H9 (cell line): ENCODE data around the gene MAPT. TPM values are rescaled to one million over a fixed set of nuclear protein-coding genes. Genes with fewer than 3 reads are reported as not detected.
A peak's percentile ranks its signal among the peaks of the same experiment; 100 is the strongest.

Experiments used
- DNase-seq: peaks from one replicate; pipeline ENCODE4 v3.0.0-alpha.2; 2017
- H2AFZ ChIP-seq: one replicate; pipeline ENCODE4 v1.6.1; 2013; ENCODE audit warnings: mild to moderate bottlenecking, low read length, control low read depth, moderate library complexity
- H2AK5ac ChIP-seq: 2 replicates; pipeline ENCODE4 v1.6.1; 2013; ENCODE audit warnings: low read length, control low read depth, mixed read lengths; ENCODE audit not compliant: insufficient read length
- H2BK120ac ChIP-seq: one replicate; pipeline ENCODE4 v1.6.1; 2013; ENCODE audit warnings: low read depth, mild to moderate bottlenecking, low read length, control low read depth, inconsistent platforms; ENCODE audit not compliant: poor library complexity, severe bottlenecking
- H2BK12ac ChIP-seq: 2 replicates; pipeline ENCODE4 v1.6.1; 2013; ENCODE audit warnings: low read length, control low read depth, mixed read lengths, low read depth; ENCODE audit not compliant: insufficient read length
- H2BK15ac ChIP-seq: 2 replicates; pipeline ENCODE4 v1.6.1; 2013; ENCODE audit warnings: low read depth, low read length, control low read depth
- H2BK20ac ChIP-seq: one replicate; pipeline ENCODE4 v1.6.1; 2013; ENCODE audit warnings: low read depth, mild to moderate bottlenecking, low read length, control low read depth, inconsistent platforms; ENCODE audit not compliant: poor library complexity, severe bottlenecking
- H2BK5ac ChIP-seq: 2 replicates; pipeline ENCODE4 v1.6.1; 2013; ENCODE audit warnings: low read length, control low read depth, mixed read lengths; ENCODE audit not compliant: insufficient read length
- H3K14ac ChIP-seq: 2 replicates; pipeline ENCODE4 v1.6.1; 2013; ENCODE audit warnings: low read length, control low read depth; ENCODE audit not compliant: insufficient read depth
- H3K18ac ChIP-seq: 2 replicates; pipeline ENCODE4 v1.6.1; 2013; ENCODE audit warnings: low read depth, mild to moderate bottlenecking, mixed read lengths, low read length, control low read depth; ENCODE audit not compliant: insufficient read length
- H3K23ac ChIP-seq: 2 replicates; pipeline ENCODE4 v1.6.1; 2013; ENCODE audit warnings: low read length, control low read depth, mixed read lengths, low read depth; ENCODE audit not compliant: insufficient read length
- H3K23me2 ChIP-seq: 2 replicates; pipeline ENCODE4 v1.6.1; 2013; ENCODE audit warnings: low read depth, mild to moderate bottlenecking, mixed read lengths, low read length, control low read depth; ENCODE audit not compliant: insufficient read length, poor library complexity, severe bottlenecking
- H3K27ac ChIP-seq: 2 replicates; pipeline ENCODE4 v1.5.1; 2013; ENCODE audit warnings: low read length, control low read depth, mixed read lengths, low read depth; ENCODE audit not compliant: insufficient read length
- H3K27me3 ChIP-seq: 2 replicates; pipeline ENCODE4 v1.6.1; 2013; ENCODE audit warnings: low read length, control low read depth, inconsistent platforms; ENCODE audit not compliant: insufficient read depth
- H3K4ac ChIP-seq: 2 replicates; pipeline ENCODE4 v1.6.1; 2013; ENCODE audit warnings: low read depth, mild to moderate bottlenecking, control low read depth, inconsistent platforms, low read length, moderate library complexity
- H3K4me1 ChIP-seq: 2 replicates; pipeline ENCODE4 v1.6.1; 2013; ENCODE audit warnings: low read length, control low read depth, inconsistent platforms; ENCODE audit not compliant: insufficient read depth
- H3K4me2 ChIP-seq: 2 replicates; pipeline ENCODE4 v1.6.1; 2013; ENCODE audit warnings: low read length, control low read depth, mixed read lengths; ENCODE audit not compliant: insufficient read length, insufficient read depth
- H3K56ac ChIP-seq: 2 replicates; pipeline ENCODE4 v1.6.1; 2013; ENCODE audit warnings: low read depth, mild to moderate bottlenecking, mixed read lengths, low read length, control low read depth; ENCODE audit not compliant: insufficient read length
- H3K79me1 ChIP-seq: 2 replicates; pipeline ENCODE4 v1.6.1; 2013; ENCODE audit warnings: low read depth, mild to moderate bottlenecking, moderate library complexity, low read length, control low read depth, inconsistent platforms; ENCODE audit not compliant: insufficient read depth, poor library complexity, severe bottlenecking
- H3K79me2 ChIP-seq: 2 replicates; pipeline ENCODE4 v1.6.1; 2013; ENCODE audit warnings: low read length, control low read depth, inconsistent platforms; ENCODE audit not compliant: insufficient read depth
- H3K9ac ChIP-seq: 2 replicates; pipeline ENCODE4 v1.6.1; 2013; ENCODE audit warnings: low read length, control low read depth, mixed read lengths; ENCODE audit not compliant: insufficient read length; ENCODE audit errors: extremely low read depth
- H3K9me3 ChIP-seq: one replicate; pipeline ENCODE4 v1.6.1; 2013; ENCODE audit warnings: low read depth, low read length, inconsistent platforms; ENCODE audit not compliant: control insufficient read depth
- H3T11ph ChIP-seq: one replicate; pipeline ENCODE4 v1.6.1; 2013; ENCODE audit warnings: mild to moderate bottlenecking, low read length, control low read depth, inconsistent platforms
- H4K20me1 ChIP-seq: one replicate; pipeline ENCODE4 v1.6.1; 2013; ENCODE audit not compliant: control insufficient read depth, insufficient read length, insufficient read depth
- H4K5ac ChIP-seq: 2 replicates; pipeline ENCODE4 v1.6.1; 2013; ENCODE audit warnings: low read depth, mild to moderate bottlenecking, mixed read lengths, low read length, control low read depth; ENCODE audit not compliant: insufficient read length
- H4K8ac ChIP-seq: replicated peaks from 2 replicates; pipeline ENCODE4 v1.6.1; 2013; ENCODE audit warnings: low read length, control low read depth, mixed read lengths, low read depth; ENCODE audit not compliant: insufficient read length
- H4K91ac ChIP-seq: 2 replicates; pipeline ENCODE4 v1.6.1; 2013; ENCODE audit warnings: low read depth, mild to moderate bottlenecking, moderate library complexity, mixed read lengths, low read length, control low read depth; ENCODE audit not compliant: insufficient read length
- H3K27ac Mint-ChIP-seq, 3 experiments: 2 replicates in 2 of 3; 3 replicates in 1 of 3; pipeline ENCODE4 v1.8.0; 2020 to 2021; ENCODE audit warnings: mixed read lengths in 3 of 3, mild to moderate bottlenecking in 1 of 3, moderate library complexity in 1 of 3
- H3K27me3 Mint-ChIP-seq: 2 replicates; pipeline ENCODE4 v1.8.0; 2021; ENCODE audit warnings: low read depth, mild to moderate bottlenecking, moderate library complexity, mixed read lengths
- H3K36me3 Mint-ChIP-seq, 3 experiments: 2 replicates in 2 of 3; 3 replicates in 1 of 3; pipeline ENCODE4 v1.8.0; 2020 to 2021; ENCODE audit warnings: low read depth in 3 of 3, mixed read lengths in 3 of 3; ENCODE audit not compliant: insufficient read depth in 1 of 3
- H3K4me1 Mint-ChIP-seq, 2 experiments: 2 replicates each; pipeline ENCODE4 v1.8.0; 2020; ENCODE audit warnings: mixed read lengths in 2 of 2
- H3K4me3 Mint-ChIP-seq, 2 experiments: 2 replicates in 1 of 2; 3 replicates in 1 of 2; pipeline ENCODE4 v1.8.0; 2020 to 2021; ENCODE audit warnings: mild to moderate bottlenecking in 2 of 2, mixed read lengths in 2 of 2, moderate library complexity in 1 of 2
- H3K9me3 Mint-ChIP-seq, 2 experiments: 2 replicates in 1 of 2; 3 replicates in 1 of 2; pipeline ENCODE4 v1.8.0; 2020; ENCODE audit warnings: mild to moderate bottlenecking in 2 of 2, mixed read lengths in 2 of 2, moderate library complexity in 1 of 2
- CTCF ChIP-seq: fragments of 200-600 bp; sonication (generic); conservative IDR thresholded peaks from 3 replicates; pipeline ENCODE4 v1.8.0; 2021; ENCODE audit warnings: antibody characterized with exemption, mild to moderate bottlenecking
- WGBS: extraction: QIAGEN DNeasy Blood & Tissue Kit; methylation state at CpG from one replicate; pipeline ENCODE4 v1.1.7; 2013; ENCODE audit warnings: missing lambda C conversion rate, low lambda C conversion rate, mixed read lengths; ENCODE audit not compliant: insufficient read length; ENCODE audit errors: extremely low coverage; 5-methylcytosine and 5-hydroxymethylcytosine counted together
- total RNA-seq: library from RNA; stranded (reverse); gene quantifications from 2 replicates; pipeline ENCODE4 v1.2.1, GENCODE V29; 2021

Gene MAPT
- total RNA-seq, 1 experiment from 2014 or later = 1.6 TPM

- no peak overlapping the region for H2BK120ac ChIP-seq
- H3K18ac ChIP-seq = no peak overlapping the region
- peak; percentile 59 for TF ChIP-seq CTCF
- H3K14ac ChIP-seq = no peak overlapping the region
- H4K20me1 ChIP-seq = no peaks in the 10 kb centered on the region
- no peaks in the 10 kb centered on the region for H3K79me1 ChIP-seq
- peaks cover 5% of the 10 kb centered on the region for H3K4me1 ChIP-seq
- no peak overlapping the region for H2BK12ac ChIP-seq
- H3K27me3 ChIP-seq = no peaks in the 10 kb centered on the region
- WGBS = no CpG with 5 or more reads among the region's 5 CpGs
- Mint-ChIP-seq H3K4me3 (no peak overlapping the region; a peak in 1 of 5 replicates), H3K27me3 (no peaks in the 10 kb centered on the region), H3K27ac (0 out of 7 replicates have a peak overlapping the region, but pooled peaks of 1 of the 3 experiments have one; percentile 67), H3K9me3 (no peaks in the 10 kb centered on the region), H3K4me1 (peaks cover 32 to 36% of the 10 kb centered on the region in 2 experiments), H3K36me3 (peaks cover 18 to 59% (median 45%) of the 10 kb centered on the region in 3 experiments; a peak in 6 of 7 replicates)
- H3K79me2 ChIP-seq = no peaks in the 10 kb centered on the region
- no peak overlapping the region for H4K91ac ChIP-seq
- H3T11ph ChIP-seq = no peak overlapping the region
- H3K9me3 ChIP-seq = no peaks in the 10 kb centered on the region
- H2BK5ac ChIP-seq = no peak overlapping the region
- no peak overlapping the region for H3K4me2 ChIP-seq
- no peak overlapping the region for H3K9ac ChIP-seq
- no peak overlapping the region for H4K5ac ChIP-seq
- H3K4ac ChIP-seq = no peak overlapping the region
- no peak overlapping the region for H3K27ac ChIP-seq
- H2AFZ ChIP-seq = no peak overlapping the region
- H2AK5ac ChIP-seq = no peak overlapping the region
- no peak overlapping the region for H2BK20ac ChIP-seq
- no peak overlapping the region for H3K23ac ChIP-seq
- no peak overlapping the region for H2BK15ac ChIP-seq
- H3K23me2 ChIP-seq = no peaks in the 10 kb centered on the region
- H3K56ac ChIP-seq = no peak overlapping the region
- no peak for DNase-seq
- H4K8ac ChIP-seq = no peak overlapping the region
Observed at GRCh38 chr17:46061435-46061834, 167.1 kb downstream of the MAPT start.
